Measurements from ENCODE around the gene IL34.
"Not testable (repeated sequence)": the region's sequence is repeated elsewhere in the genome, so short reads cannot be mapped to it uniquely, and the experiment has no call there.

IL34 gene

GRCh38 chr16:70665113-70665694 is 18.8 kb downstream of the IL34 start:
- no peaks in the 10 kb centered on the region for H3K27me3 ChIP-seq (ENCODE audit: insufficient read depth, poor library complexity, severe bottlenecking)
- no peak for TF ChIP-seq SPI1 (IDR thresholded peaks at IDR 0.05; ENCODE audit: borderline replicate concordance, low read depth)
- TF ChIP-seq REST (IDR thresholded peaks at IDR 0.05; ENCODE audit: insufficient replicate concordance, low read depth) = no peak
- TF ChIP-seq CTCF (IDR thresholded peaks at IDR 0.05; ENCODE audit: insufficient read depth, low read length) = no peak
- TF ChIP-seq POLR2AphosphoS5 (IDR thresholded peaks at IDR 0.05; ENCODE audit: low read depth) = no peak
- no peak for TF ChIP-seq GABPA (IDR thresholded peaks at IDR 0.05; ENCODE audit: low read depth)
- no peak overlapping the region for H3K27ac ChIP-seq (replicated peaks)
- no peak for DNase-seq (ENCODE audit: low read depth in 1 of 2, low spot score in 1 of 2)
- no peak overlapping the region for H3K4me3 ChIP-seq (replicated peaks; ENCODE audit: insufficient read depth, low read length)

- Histone ChIP-seq H3K27ac (replicated peaks) (no peak overlapping the region), H3K4me3 (replicated peaks; ENCODE audit: insufficient read depth, low read length) (no peak overlapping the region), H3K27me3 (ENCODE audit: insufficient read depth, poor library complexity, severe bottlenecking) (no peaks in the 10 kb centered on the region)
- DNase-seq (ENCODE audit: low read depth in 1 of 2, low spot score in 1 of 2) = no peak
- no peak for TF ChIP-seq CTCF (IDR thresholded peaks at IDR 0.05; ENCODE audit: insufficient read depth, low read length)
- TF ChIP-seq GABPA (IDR thresholded peaks at IDR 0.05; ENCODE audit: low read depth) = no peak
- no peak for TF ChIP-seq REST (IDR thresholded peaks at IDR 0.05; ENCODE audit: insufficient replicate concordance, low read depth)
These were observed 19.7 kb downstream of the IL34 start for GRCh38 chr16:70665806-70666735.

GRCh38 chr16:70670175-70670574 is 23.8 kb downstream of the IL34 start:
- no peak for DNase-seq (ENCODE audit: low read depth in 1 of 2, low spot score in 1 of 2)
- Histone ChIP-seq H3K4me3 (replicated peaks; ENCODE audit: insufficient read depth, low read length) (no peak overlapping the region), H3K27ac (replicated peaks) (no peak overlapping the region), H3K27me3 (ENCODE audit: insufficient read depth, poor library complexity, severe bottlenecking) (no peaks in the 10 kb centered on the region)
- no peak for TF ChIP-seq REST (IDR thresholded peaks at IDR 0.05; ENCODE audit: insufficient replicate concordance, low read depth)
- TF ChIP-seq GABPA (IDR thresholded peaks at IDR 0.05; ENCODE audit: low read depth) = no peak

GRCh38 chr16:70670938-70671337 is 24.6 kb downstream of the IL34 start:
- not testable (repeated sequence) for H3K27me3 ChIP-seq (ENCODE audit: insufficient read depth, poor library complexity, severe bottlenecking); DNase-seq (ENCODE audit: low read depth in 1 of 2, low spot score in 1 of 2); H3K4me3 ChIP-seq (replicated peaks; ENCODE audit: insufficient read depth, low read length); H3K27ac ChIP-seq (replicated peaks)

Data from HL-60 (cell line).